Endothelial cell of umbilical vein (primary cell): ENCODE results near the gene PLEKHG1. TPM values are rescaled to one million over a fixed set of nuclear protein-coding genes. Genes with fewer than 3 reads are reported as not detected.

Experiments used
- BruUV-seq: library from RNA; stranded (reverse); fragments of 400-500 nt; replicated peaks from 2 replicates; lab custom pipeline; 2021; lab: Mats Ljungman, UMichigan
- CTCF ChIA-PET: fragments of 300-600, 350-600 bp; sonication (Branson Sonifier 250); formaldehyde crosslinking; loops from one replicate; lab custom pipeline; 2021; ENCODE audit warnings: antibody characterized with exemption, inconsistent platforms; lab: Charles Lee
- POLR2A ChIA-PET: fragments of 300-600, 350-600 bp; sonication (Branson Sonifier 250); formaldehyde crosslinking; loops from one replicate; lab custom pipeline; 2021; ENCODE audit warnings: antibody characterized with exemption, inconsistent platforms; lab: Charles Lee
- DNase-seq: peaks from one replicate; pipeline ENCODE4 v3.0.0-alpha.2; 2011; ENCODE audit warnings: low read depth, low spot score
- FAIRE-seq: peaks from 2 replicates; lab custom pipeline; 2011; peaks lifted over from hg19 to GRCh38; lab: Jason Lieb, UNC
- H2AFZ ChIP-seq: 2 replicates; pipeline ENCODE4 v1.6.0; 2012; ENCODE audit warnings: low read depth, low read length, control low read depth, inconsistent platforms
- H3K27ac ChIP-seq: 2 replicates; pipeline ENCODE4 v1.5.1; 2011; ENCODE audit warnings: low read depth, mild to moderate bottlenecking, control low read depth, low read length, moderate library complexity; ENCODE audit not compliant: insufficient read depth
- H3K27me3 ChIP-seq, 2 experiments: 2 replicates each; pipeline versions ENCODE4 v1.6.0 to v1.6.1; 2011; ENCODE audit warnings: low read length in 2 of 2, mixed read lengths in 1 of 2; ENCODE audit not compliant: control insufficient read depth in 2 of 2, insufficient read depth in 2 of 2
- H3K36me3 ChIP-seq, 2 experiments: 2 replicates in 1 of 2; 3 replicates in 1 of 2; pipeline ENCODE4 v1.5.1; 2011; ENCODE audit warnings: low read length in 2 of 2, mild to moderate bottlenecking in 1 of 2, moderate library complexity in 1 of 2; ENCODE audit not compliant: control insufficient read depth in 2 of 2, insufficient read depth in 2 of 2; ENCODE audit errors: extremely low read depth in 1 of 2
- H3K4me1 ChIP-seq: 3 replicates; pipeline ENCODE4 v1.5.1; 2011; ENCODE audit warnings: mild to moderate bottlenecking, low read length; ENCODE audit not compliant: control insufficient read depth, insufficient read depth; ENCODE audit errors: extremely low read depth
- H3K4me2 ChIP-seq: 2 replicates; pipeline ENCODE4 v1.6.1; 2011; ENCODE audit warnings: low read length, control low read depth, mixed read lengths; ENCODE audit not compliant: insufficient read depth
- H3K4me3 ChIP-seq, 3 experiments: fragments of 200-600 bp in 1 of 3; sonication (generic), shearing (Covaris generic) in 1 of 3; replicated peaks in 1 of 3; 2 replicates each; pipeline ENCODE4 v1.5.1; 2011 to 2016; ENCODE audit warnings: control low read depth in 3 of 3, low read length in 3 of 3, mild to moderate bottlenecking in 2 of 3, inconsistent platforms in 1 of 3, low read depth in 1 of 3, moderate library complexity in 1 of 3; ENCODE audit not compliant: insufficient read depth in 1 of 3
- H3K79me2 ChIP-seq: 2 replicates; pipeline ENCODE4 v1.6.0; 2012; ENCODE audit warnings: low read length, inconsistent platforms; ENCODE audit not compliant: control insufficient read depth, insufficient read depth
- H3K9ac ChIP-seq: replicated peaks from 2 replicates; pipeline ENCODE3; 2011; ENCODE audit warnings: low read length, control low read depth; ENCODE audit not compliant: insufficient read depth; ENCODE audit errors: extremely low read depth
- H3K9me1 ChIP-seq: replicated peaks from 3 replicates; pipeline ENCODE4 v1.6.0; 2011; ENCODE audit warnings: mild to moderate bottlenecking, low read length; ENCODE audit not compliant: control insufficient read depth, insufficient read depth; ENCODE audit errors: extremely low read depth
- H3K9me3 ChIP-seq: replicated peaks from 2 replicates; pipeline ENCODE4 v1.5.1; 2012; ENCODE audit warnings: low read length, inconsistent platforms; ENCODE audit not compliant: control insufficient read depth, insufficient read depth
- H4K20me1 ChIP-seq: replicated peaks from 2 replicates; pipeline ENCODE3; 2011; ENCODE audit warnings: mild to moderate bottlenecking, low read length; ENCODE audit not compliant: control insufficient read depth, insufficient read depth; ENCODE audit errors: extremely low read depth
- EZH2 ChIP-seq: IDR thresholded peaks from 2 replicates; pipeline ENCODE4 v1.6.1; 2012; ENCODE audit warnings: borderline replicate concordance, low read depth, mild to moderate bottlenecking, moderate library complexity, low read length, inconsistent platforms; ENCODE audit not compliant: severe bottlenecking
- FOS ChIP-seq: IDR thresholded peaks from 2 replicates; pipeline ENCODE4 v1.6.1; 2011; ENCODE audit warnings: mild to moderate bottlenecking, low read length, moderate library complexity, borderline replicate concordance; ENCODE audit not compliant: insufficient read depth
- GATA2 ChIP-seq: IDR thresholded peaks from 2 replicates; pipeline ENCODE4 v1.7.0; 2011; ENCODE audit warnings: low read depth, mild to moderate bottlenecking, moderate library complexity, mixed read lengths, low read length; ENCODE audit not compliant: insufficient read length, insufficient read depth
- JUN ChIP-seq: IDR thresholded peaks from 2 replicates; pipeline ENCODE4 v1.6.1; 2011; ENCODE audit warnings: borderline replicate concordance, low read depth; ENCODE audit not compliant: insufficient read length, insufficient read depth
- MYC ChIP-seq: IDR thresholded peaks from one replicate; pipeline ENCODE4 v1.6.1; 2011; ENCODE audit warnings: mild to moderate bottlenecking, low read depth, low read length
- POLR2A ChIP-seq: IDR thresholded peaks from 2 replicates; pipeline ENCODE4 v1.6.1; 2012; ENCODE audit warnings: low read depth, mild to moderate bottlenecking, control low read depth, low read length
- POLR2AphosphoS5 ChIP-seq: IDR thresholded peaks from 2 replicates; pipeline ENCODE4 v1.6.1; 2012; ENCODE audit warnings: low read depth, mild to moderate bottlenecking, control low read depth, low read length, moderate library complexity; ENCODE audit not compliant: insufficient read depth
- dilution Hi-C: fragments of 300-500 bp; cut with MboI; formaldehyde crosslinking; loops from one replicate; pipeline ENCODE4 v1.15.0; 2019; ENCODE audit warnings: low sequenced_read_pairs; ENCODE audit not compliant: extremely low pct_ligation_motif_present
- intact Hi-C: fragments of 100-400 bp; cut with micrococcal nuclease; formaldehyde crosslinking; loops from one replicate; pipeline ENCODE4 v1.10.0; 2022
- polyA plus RNA-seq, 4 experiments: library from polyadenylated mRNA; depleted of rRNA in 3 of 4; stranded (reverse) in 3 of 4; unstranded in 1 of 4; fragments of >200 nt; gene quantifications; 2 replicates each; pipeline versions ENCODE4 v1.2.1 to v1.2.3, GENCODE V29; 2011 to 2012; ENCODE audit warnings: missing spikeins in 1 of 4
- total RNA-seq: library from RNA; stranded (reverse); gene quantifications from 2 replicates; pipeline ENCODE4 v1.2.3, GENCODE V29; 2021
- TF ChIP-seq, protein P1 (sequence below), 2 donors: IDR thresholded peaks; 1 replicate in 1 of 2; 2 replicates in 1 of 2; pipeline ENCODE4 v1.5.1; 2011; ENCODE audit warnings: low read length in 2 of 2, mild to moderate bottlenecking in 2 of 2, moderate library complexity in 2 of 2, control low read depth in 1 of 2, inconsistent platforms in 1 of 2, low read depth in 1 of 2; ENCODE audit not compliant: insufficient read depth in 1 of 2; ENCODE audit errors: extremely low read depth in 1 of 2
- TF ChIP-seq, protein P2 (sequence below): IDR thresholded peaks from 2 replicates; pipeline ENCODE4 v1.6.1; 2011; ENCODE audit not compliant: insufficient read depth, insufficient read length

Gene PLEKHG1
- total and polyA plus RNA-seq, 2 donors (not counting 3 experiments of a cell fraction or from before 2014, with no cell fraction given) = 8.8 to 62.5 TPM

DNA sequence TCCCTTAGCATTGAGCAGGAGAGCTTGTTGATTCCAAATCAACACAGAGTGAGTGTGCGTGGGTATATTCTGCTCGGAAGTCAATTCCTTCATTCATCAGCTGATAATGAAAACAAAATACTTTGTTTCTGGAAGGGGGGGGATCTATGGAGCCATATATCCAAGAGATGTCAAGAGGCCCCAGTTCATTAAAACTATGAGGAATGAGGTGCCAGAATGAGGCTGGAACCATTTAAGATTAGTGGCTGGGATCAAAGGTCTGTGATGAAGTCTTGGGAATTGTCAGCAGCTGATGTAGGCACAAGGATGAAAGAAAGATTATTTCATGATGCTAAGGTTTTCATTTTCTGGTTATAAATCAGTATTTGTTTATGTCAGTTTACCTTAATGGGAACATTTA is 30.5 kb upstream of the PLEKHG1 start:
- Histone ChIP-seq H3K4me1 (no peaks in the 10 kb centered on the region), H3K9me3 (no peaks in the 10 kb centered on the region), H3K9me1 (no peaks in the 10 kb centered on the region), H2AFZ (no peak overlapping the region), H3K79me2 (no peaks in the 10 kb centered on the region), H3K4me3 (no peak overlapping the region), H3K27me3 (peaks cover 8 to 12% of the 10 kb centered on the region in 2 experiments), H3K27ac (no peak overlapping the region), H3K36me3 (no peaks in the 10 kb centered on the region), H3K9ac (no peak overlapping the region), H4K20me1 (no peaks in the 10 kb centered on the region), H3K4me2 (no peak overlapping the region)
- intact Hi-C loops (no loop called here), dilution Hi-C loops (no loop called here)
- ChIA-PET POLR2A (no interaction called here), CTCF (no interaction called here)
- no peak for FAIRE-seq
- BruUV-seq = no TSS peak
- DNase-seq = no peak
- TF ChIP-seq, protein P1, sequence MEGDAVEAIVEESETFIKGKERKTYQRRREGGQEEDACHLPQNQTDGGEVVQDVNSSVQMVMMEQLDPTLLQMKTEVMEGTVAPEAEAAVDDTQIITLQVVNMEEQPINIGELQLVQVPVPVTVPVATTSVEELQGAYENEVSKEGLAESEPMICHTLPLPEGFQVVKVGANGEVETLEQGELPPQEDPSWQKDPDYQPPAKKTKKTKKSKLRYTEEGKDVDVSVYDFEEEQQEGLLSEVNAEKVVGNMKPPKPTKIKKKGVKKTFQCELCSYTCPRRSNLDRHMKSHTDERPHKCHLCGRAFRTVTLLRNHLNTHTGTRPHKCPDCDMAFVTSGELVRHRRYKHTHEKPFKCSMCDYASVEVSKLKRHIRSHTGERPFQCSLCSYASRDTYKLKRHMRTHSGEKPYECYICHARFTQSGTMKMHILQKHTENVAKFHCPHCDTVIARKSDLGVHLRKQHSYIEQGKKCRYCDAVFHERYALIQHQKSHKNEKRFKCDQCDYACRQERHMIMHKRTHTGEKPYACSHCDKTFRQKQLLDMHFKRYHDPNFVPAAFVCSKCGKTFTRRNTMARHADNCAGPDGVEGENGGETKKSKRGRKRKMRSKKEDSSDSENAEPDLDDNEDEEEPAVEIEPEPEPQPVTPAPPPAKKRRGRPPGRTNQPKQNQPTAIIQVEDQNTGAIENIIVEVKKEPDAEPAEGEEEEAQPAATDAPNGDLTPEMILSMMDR (IDR thresholded peaks at IDR 0.05; ENCODE audit: extremely low read depth in 1 of 2, insufficient read depth in 1 of 2, low read depth in 1 of 2, low read length in 2 of 2) = no peak
- no peak for TF ChIP-seq POLR2A
- no peak for TF ChIP-seq EZH2
- TF ChIP-seq FOS = no peak
- TF ChIP-seq POLR2AphosphoS5 = no peak
- TF ChIP-seq MYC = no peak
- no peak for TF ChIP-seq JUN
- TF ChIP-seq, protein P2, sequence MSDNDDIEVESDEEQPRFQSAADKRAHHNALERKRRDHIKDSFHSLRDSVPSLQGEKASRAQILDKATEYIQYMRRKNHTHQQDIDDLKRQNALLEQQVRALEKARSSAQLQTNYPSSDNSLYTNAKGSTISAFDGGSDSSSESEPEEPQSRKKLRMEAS = no peak
- no peak for TF ChIP-seq GATA2
